ENCODE data around the gene SMOC2.
"Not testable (repeated sequence)": the region's sequence is repeated elsewhere in the genome, so short reads cannot be mapped to it uniquely, and the experiment has no call there.

Gene SMOC2

GRCh38 chr6:168660400-168660945 is 219.5 kb downstream of the SMOC2 start:
- no peak for DNase-seq (ENCODE audit: low read depth)

GRCh38 chr6:168662301-168662936 is 221.4 kb downstream of the SMOC2 start:
- DNase-seq (ENCODE audit: low read depth): no peak

- DNase-seq (ENCODE audit: low read depth): no peak
These were observed 222.1 kb downstream of the SMOC2 start for GRCh38 chr6:168663041-168663440.

- no peak for DNase-seq (ENCODE audit: low read depth)
These were observed 224.0 kb downstream of the SMOC2 start for GRCh38 chr6:168664956-168665355.

DNA sequence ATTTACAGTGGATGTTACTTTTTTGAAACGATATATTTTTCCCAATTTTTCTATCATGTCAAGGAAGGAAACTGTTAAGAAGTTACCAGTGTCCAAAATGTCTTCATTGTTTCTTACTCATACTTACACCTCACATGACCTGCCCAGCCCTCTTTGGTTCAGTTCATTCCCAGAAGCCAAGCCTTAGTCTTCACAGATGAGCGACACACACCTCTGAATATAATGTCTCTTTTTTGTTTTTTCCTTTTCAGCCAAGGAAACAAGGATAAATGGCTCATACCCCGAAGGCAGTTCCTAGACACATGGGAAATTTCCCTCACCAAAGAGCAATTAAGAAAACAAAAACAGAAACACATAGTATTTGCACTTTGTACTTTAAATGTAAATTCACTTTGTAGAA is 225.2 kb downstream of the SMOC2 start:
- no peak for DNase-seq (ENCODE audit: low read depth)

- no peak for DNase-seq (ENCODE audit: low read depth)
These were observed 225.9 kb downstream of the SMOC2 start for GRCh38 chr6:168666699-168667427.

DNA sequence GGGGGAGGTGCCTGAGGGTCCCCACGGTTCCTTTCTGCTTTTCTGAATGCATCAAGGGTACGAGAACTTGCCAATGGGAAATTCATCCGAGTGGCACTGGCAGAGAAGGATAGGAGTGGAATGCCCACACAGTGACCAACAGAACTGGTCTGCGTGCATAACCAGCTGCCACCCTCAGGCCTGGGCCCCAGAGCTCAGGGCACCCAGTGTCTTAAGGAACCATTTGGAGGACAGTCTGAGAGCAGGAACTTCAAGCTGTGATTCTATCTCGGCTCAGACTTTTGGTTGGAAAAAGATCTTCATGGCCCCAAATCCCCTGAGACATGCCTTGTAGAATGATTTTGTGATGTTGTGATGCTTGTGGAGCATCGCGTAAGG is 226.4 kb downstream of the SMOC2 start:
- no peak for DNase-seq (ENCODE audit: low read depth)

DNA sequence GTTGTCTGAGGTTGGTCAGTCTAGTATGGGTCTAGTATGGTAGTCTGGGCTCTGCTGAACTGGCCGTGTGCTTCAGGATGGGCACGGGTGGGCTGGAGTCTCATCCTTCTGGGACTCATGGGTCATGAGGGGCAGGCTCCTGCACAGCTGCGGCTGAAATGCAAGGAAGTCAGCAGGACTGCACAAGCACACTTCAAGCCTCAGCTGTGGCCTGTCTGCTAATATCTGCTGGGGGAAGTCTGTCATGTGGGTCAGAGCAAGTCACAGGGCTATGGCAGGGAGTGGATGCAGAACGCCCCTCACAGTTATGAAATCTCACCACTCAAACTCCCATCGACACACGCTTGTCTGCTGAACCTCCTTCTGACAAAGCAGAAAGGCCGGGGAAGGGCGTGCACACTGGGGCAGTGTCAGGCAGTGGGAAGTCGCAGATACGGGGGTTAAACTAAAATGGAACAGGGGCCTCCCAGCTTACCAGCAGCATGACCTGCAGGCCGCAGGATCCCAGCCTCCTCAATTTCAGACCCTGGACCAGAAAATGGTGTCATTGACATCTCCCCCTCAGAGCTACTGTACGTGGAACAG is 229.5 kb downstream of the SMOC2 start:
- DNase-seq (ENCODE audit: low read depth): no peak

DNA sequence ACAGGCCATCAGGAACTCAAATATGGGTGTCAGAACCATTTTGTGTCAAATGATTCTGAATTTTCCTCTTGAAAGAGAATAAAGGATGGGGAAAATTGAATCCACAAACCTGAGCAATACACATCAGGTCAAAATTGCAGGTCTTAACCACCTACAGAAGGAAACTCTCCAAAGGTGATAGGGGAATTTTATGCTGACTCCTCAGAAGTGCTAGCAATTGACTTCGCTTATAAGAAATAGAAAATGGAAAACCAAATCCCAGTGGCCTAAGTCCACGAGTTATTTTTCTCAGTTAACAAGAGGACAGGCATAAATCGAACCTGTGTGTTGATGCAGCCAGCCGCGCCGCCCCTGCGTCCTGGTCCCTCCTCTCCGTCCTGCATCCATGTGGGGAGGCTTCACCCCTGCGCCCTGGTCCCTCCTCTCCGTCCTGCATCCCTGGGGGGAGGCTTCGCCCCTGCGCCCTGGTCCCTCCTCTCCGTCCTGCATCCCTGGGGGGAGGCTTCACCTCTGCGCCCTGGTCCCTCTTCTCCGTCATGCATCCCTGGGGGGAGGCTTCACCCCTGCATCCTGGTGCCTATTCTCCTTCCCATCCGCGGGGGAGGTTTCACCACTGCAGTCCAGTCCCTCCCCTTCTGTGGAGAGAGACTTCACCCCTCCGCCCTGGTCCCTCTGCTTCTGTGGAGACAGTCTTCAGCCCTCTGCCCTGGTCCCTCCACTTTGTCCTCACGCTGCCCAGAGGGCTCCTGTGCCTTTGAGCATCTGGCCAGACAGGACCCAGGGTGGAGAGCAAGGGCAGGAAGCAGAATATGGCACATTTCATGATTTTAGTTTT is 230.3 kb downstream of the SMOC2 start:
- no peak for DNase-seq (ENCODE audit: low read depth)

DNA sequence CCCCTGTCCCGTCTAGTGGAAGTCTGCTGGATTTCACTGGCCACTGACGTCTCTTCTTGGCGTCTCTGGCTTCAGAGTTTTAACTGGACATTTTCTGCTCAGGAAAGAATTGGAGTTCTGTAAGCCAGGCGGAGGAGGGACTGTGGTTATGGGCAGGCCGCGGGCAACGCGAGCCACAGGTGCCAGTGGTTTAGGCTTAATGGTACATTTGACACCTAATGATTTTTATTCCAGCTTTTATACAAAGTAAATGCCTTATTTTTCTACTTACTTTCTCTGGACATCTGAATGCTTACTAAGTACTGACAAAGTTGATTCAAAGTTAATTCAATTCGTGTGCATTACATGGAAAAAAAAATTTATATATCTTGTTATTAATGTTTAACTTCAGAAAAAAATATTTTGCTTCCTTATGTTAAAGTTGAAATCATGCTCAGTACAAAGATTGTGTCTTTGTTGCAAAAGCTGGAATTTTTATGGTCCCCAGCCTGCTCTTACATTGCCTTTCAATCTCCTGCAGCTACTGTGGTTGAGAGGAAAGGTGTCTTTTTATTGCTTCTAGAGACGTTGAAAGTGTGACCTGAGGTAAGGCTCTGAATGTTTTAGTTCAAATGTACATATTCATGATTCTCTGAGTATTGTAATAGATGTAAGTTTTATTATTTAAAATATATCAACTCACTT is 231.0 kb downstream of the SMOC2 start:
- DNase-seq (ENCODE audit: low read depth): no peak

GRCh38 chr6:168674595-168674994 is 233.6 kb downstream of the SMOC2 start:
- DNase-seq (ENCODE audit: low read depth): no peak

GRCh38 chr6:168675375-168675774 is 234.4 kb downstream of the SMOC2 start:
- DNase-seq (ENCODE audit: low read depth): no peak

- DNase-seq (ENCODE audit: low read depth): no peak
These were observed 235.1 kb downstream of the SMOC2 start for GRCh38 chr6:168675933-168676551.

DNA sequence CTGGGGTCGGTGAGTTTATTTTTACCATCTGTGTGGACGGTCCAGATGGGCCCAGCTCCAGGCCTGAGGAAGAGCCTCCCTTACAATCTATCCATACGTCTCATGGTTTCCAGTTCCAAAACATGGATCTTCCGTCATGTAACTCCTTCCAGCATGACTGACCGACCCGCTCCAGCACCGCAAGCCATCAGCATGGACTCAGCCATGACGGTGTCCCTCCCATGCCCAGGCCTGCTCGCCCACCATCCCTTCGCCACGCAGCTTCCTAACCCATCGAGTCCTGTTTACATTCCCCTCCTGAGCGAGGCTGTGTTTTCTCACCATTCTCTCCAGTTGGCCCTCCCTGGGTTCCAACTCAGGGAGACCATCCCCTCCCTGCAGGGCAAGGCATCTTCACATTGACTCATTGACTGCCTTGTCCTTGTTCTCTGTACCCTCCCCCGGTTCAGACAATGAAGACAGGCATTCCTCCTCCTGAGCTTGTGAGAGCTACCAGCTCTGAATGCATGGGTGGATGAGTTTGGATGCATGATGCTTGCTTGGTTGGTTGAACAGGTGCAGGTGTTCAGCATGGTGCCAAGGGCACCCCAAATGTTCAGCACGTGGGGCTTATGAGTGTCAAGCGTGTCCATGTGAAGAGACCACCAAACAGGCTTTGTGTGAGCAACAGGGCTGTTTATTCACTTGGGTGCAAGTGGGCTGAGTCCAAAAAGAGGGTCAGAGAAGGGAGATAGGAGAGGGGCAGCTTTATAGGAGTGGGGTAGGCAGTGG is 235.8 kb downstream of the SMOC2 start:
- DNase-seq (ENCODE audit: low read depth): no peak

DNA sequence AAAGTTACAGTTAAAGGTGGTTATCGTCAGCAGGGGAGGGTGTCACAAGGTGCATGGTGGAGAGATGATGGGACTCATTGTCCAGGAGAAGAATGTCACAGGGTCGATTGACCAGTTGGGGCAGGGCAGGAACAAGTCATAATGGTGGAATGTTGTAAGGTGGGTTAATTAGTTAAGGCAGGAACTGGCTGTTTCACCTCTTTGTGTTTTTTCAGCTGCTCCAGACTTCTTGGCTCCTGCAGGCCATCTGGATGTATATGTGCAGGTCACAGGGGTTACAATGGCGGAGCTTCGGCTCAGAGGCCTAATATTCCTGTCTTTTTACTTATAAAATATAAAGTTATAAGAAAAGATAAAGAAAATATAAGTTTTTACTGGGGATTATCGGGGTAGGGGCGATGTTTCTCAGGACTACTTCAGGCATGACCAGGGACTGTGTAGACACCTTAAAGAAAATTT is 236.4 kb downstream of the SMOC2 start:
- DNase-seq (ENCODE audit: low read depth): not testable (repeated sequence)

DNA sequence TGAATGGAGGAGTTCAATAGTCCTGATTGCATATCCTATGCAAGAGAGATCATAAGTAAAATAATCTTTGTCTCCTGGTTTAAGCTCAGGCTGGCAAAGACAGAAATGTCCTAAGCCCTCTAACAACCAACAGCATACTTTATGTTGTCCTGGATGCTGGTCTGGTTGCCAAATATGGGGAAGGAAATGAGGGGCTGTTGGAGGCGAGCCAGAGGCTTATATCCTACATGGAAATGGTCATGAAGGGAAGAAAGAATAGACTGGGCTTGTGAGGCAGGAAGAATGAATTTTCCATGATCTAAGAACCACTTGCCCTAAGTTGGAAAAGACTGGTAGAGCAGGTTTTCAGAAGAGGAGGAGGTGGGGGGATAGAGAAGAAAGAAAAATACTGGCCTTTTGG is 237.1 kb downstream of the SMOC2 start:
- no peak for DNase-seq (ENCODE audit: low read depth)

DNA sequence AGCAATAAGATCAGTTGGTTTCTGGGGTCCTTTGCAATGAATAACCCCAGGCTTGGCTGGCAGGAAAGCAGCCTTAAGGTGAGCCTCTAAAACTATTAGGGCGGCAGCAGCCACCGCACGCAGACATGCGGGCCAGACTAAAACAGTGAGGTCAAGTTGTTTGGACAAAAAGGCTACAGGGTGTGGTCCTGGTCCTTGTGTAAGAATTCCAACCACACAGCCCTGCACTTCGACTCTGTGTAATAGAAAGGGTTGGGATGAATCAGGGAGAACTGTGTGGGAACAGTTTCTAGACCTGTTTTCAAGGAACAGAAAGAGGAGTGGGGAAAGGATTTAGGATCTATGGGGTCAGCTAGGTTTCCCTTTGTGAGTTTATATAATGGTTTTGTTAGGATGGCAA is 237.6 kb downstream of the SMOC2 start:
- DNase-seq (ENCODE audit: low read depth): no peak

DNA sequence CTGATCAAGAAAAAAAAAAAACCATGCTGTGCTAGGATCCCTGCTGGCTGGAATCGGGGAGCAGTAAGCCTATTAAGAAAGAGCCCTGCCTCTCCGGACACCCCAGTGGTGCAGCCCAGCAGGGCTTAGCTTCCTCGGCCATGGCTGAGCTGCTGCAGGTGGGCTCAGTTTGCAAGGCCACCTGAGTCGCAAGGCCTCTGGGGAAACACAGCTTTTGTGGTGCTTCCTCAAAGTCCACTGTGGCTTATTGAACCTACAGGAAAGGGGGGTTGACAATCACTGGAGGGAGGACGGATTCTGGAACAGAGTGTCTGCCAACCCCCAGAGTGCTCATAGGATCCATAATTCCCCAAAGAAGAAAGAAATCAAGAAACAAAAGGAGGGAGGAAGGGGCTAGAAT is 240.8 kb downstream of the SMOC2 start:
- DNase-seq (ENCODE audit: low read depth): no peak

- DNase-seq (ENCODE audit: low read depth): no peak
These were observed 242.6 kb downstream of the SMOC2 start for GRCh38 chr6:168683621-168684020.

DNA sequence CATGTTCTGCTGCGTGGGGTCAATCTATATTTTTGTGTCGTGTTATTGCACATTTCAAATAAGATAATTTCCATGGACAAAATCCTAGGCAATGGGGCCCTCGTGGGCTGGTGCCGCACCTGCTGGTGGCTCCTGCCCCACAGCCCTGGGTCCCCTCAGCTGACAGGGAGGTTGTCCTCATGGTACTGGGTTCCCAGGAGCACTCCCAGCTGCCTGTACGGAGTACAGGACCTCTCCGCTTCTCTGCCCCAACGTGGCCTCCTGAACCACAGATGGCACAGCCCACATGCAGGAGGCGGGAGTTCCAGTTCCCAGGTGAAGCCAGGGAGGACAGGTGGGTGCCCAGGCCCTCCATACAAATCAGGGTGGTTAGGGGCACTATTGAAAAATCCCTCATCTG is 243.5 kb downstream of the SMOC2 start:
- no peak for DNase-seq (ENCODE audit: low read depth)

All from T-helper 22 cell (primary cell).